Measurements from ENCODE around the gene PRSS8.

Gene PRSS8

DNA sequence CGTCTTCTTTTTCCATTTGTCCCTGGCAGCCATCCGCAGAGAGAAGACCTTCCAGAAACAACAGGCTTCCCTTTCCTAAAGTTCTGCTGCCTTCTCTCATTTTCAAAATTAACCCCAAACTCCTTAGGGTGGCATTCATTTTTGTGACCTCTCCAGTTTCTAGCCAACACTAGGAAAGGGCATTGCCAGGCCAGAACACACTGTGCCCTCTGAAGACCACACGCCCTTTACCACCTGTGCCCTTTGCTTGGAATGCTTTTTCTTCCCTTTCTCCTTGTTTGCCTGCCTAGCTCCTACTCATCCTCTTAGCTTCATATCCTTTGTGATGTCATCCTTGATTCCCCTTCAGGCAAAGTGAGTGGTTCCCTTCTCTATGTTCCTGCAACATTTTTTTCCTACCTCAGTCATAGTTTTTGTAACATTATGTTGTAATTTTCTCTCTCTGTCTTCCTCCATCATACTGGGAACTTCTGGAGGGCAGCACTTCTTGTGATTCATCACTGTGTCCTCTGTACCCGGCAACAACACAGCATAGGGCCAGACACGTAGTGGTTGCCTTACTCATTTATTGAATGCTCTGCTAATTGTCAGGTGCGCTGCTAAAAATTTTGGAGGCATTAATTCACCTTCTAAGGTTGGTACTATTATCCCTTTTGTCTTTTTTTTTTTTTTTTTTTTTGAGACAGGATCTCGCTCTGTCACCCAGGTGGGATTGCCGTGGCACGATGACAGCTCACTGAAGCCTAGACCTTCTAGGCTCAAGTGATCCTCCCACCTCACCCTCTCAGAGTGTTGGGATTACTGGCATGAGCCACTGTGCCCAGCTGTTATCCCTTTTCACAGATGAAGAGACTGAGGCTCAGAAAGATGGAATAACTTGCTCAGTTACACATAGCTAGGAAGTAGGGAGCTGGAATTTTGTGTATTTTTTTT is 17.0 kb downstream of the PRSS8 start:
- TF ChIP-seq FOXP2 (optimal IDR thresholded peaks at IDR 0.05; ENCODE audit: borderline replicate concordance, extremely low read depth, extremely low read length, insufficient read depth) (no peak), POLR2AphosphoS5 (IDR thresholded peaks at IDR 0.05; ENCODE audit: low read depth, low read length) (no peak)

- TF ChIP-seq TAF1 (IDR thresholded peaks at IDR 0.05; ENCODE audit: borderline replicate concordance, insufficient read depth, low read length): peak; percentile 95
- TF ChIP-seq, protein P1, sequence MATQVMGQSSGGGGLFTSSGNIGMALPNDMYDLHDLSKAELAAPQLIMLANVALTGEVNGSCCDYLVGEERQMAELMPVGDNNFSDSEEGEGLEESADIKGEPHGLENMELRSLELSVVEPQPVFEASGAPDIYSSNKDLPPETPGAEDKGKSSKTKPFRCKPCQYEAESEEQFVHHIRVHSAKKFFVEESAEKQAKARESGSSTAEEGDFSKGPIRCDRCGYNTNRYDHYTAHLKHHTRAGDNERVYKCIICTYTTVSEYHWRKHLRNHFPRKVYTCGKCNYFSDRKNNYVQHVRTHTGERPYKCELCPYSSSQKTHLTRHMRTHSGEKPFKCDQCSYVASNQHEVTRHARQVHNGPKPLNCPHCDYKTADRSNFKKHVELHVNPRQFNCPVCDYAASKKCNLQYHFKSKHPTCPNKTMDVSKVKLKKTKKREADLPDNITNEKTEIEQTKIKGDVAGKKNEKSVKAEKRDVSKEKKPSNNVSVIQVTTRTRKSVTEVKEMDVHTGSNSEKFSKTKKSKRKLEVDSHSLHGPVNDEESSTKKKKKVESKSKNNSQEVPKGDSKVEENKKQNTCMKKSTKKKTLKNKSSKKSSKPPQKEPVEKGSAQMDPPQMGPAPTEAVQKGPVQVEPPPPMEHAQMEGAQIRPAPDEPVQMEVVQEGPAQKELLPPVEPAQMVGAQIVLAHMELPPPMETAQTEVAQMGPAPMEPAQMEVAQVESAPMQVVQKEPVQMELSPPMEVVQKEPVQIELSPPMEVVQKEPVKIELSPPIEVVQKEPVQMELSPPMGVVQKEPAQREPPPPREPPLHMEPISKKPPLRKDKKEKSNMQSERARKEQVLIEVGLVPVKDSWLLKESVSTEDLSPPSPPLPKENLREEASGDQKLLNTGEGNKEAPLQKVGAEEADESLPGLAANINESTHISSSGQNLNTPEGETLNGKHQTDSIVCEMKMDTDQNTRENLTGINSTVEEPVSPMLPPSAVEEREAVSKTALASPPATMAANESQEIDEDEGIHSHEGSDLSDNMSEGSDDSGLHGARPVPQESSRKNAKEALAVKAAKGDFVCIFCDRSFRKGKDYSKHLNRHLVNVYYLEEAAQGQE (IDR thresholded peaks at IDR 0.05; ENCODE audit: insufficient read depth in 1 of 2, low read depth in 2 of 2, low read length in 2 of 2): no peak
- TF ChIP-seq POLR2AphosphoS5 (IDR thresholded peaks at IDR 0.05; ENCODE audit: low read depth, low read length): peak; percentile 75
- no peak for TF ChIP-seq SIN3A (IDR thresholded peaks at IDR 0.05; ENCODE audit: borderline replicate concordance, insufficient read depth, low read length)
- no peak for TF ChIP-seq FOXP2 (optimal IDR thresholded peaks at IDR 0.05; ENCODE audit: borderline replicate concordance, extremely low read depth, extremely low read length, insufficient read depth)
Measured at GRCh38 chr16:31117384-31118222, 17.9 kb downstream of the PRSS8 start, which contains the start of gene KAT8. Gene KAT8 (plus strand): TSS chr16:31117664. CDS start chr16:31117682, 18 bp downstream.

DNA sequence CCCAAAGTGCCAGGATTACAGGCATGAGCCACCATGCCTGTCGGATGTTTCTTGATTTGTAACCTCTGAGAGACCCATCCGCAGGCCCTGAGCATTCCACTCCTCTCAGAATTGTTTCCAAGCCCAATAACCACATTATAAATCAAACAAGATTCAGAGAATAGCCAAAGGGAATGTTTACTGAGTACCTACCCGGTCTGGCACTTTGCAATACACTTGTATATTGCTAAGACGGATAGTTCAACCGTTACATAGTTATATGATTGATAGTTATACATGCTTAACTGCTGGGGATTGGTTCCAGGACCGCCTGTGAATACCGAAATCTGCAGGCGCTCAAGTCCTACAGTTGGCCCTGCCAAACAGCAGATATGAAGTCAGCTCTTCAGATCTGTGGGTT is 21.1 kb downstream of the PRSS8 start:
- TF ChIP-seq SIN3A (IDR thresholded peaks at IDR 0.05; ENCODE audit: borderline replicate concordance, insufficient read depth, low read length) (no peak), POLR2AphosphoS5 (IDR thresholded peaks at IDR 0.05; ENCODE audit: low read depth, low read length) (0 out of 2 replicates have a peak, but pooled peaks have one; percentile 26), TAF1 (IDR thresholded peaks at IDR 0.05; ENCODE audit: borderline replicate concordance, insufficient read depth, low read length) (no peak), FOXP2 (optimal IDR thresholded peaks at IDR 0.05; ENCODE audit: borderline replicate concordance, extremely low read depth, extremely low read length, insufficient read depth) (no peak)
- TF ChIP-seq, protein P1 (IDR thresholded peaks at IDR 0.05; ENCODE audit: insufficient read depth in 1 of 2, low read depth in 2 of 2, low read length in 2 of 2): no peak

DNA sequence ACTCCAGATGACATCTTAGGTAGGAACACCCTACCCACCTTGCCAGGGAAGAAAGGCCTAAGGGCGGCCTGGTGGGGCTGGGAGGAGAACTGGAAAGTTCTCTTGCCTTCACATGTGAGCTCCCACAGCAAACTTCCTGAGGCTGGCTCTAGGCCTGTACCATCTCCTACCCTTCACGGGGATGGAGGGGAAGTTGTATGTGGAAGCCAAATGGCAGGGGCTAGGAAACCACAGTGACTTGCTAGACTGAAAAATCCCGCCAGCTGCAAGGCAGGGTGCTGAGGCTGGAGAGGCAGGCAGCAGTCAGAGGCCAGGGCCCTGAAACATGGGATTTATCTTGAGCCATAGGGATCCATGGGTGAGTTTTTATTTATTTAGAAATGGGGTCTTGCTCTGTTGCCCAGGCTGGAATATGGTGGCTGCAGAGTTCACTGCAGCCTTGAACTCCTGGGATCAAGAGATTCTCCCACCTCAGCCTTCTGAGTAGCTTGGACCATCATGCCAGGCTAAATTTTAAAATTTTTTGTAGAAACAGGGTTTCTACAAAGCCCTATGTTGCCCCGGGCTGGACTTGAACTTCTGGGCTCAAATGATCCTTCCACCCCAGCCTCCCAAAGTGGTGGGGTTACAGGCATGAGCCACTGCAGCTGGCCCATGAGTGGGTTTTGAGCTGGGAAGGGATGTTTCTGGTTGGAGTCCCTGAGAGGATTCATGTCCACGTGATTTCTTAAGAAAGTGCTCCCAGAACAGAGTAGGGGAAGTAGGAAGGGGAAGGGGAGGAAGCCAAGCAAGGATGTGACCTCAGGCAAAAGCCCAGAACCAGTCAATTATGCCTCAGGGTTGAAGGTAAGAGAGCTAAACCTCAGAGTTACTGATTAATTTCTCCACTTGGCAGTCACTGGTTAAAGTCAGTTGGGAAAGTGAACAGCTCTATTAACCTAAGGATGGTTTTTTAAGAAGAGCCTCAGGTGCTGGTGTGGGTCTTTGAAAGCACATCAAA is 22.1 kb downstream of the PRSS8 start:
- no peak for TF ChIP-seq SIN3A (IDR thresholded peaks at IDR 0.05; ENCODE audit: borderline replicate concordance, insufficient read depth, low read length)
- TF ChIP-seq, protein P1 (IDR thresholded peaks at IDR 0.05; ENCODE audit: insufficient read depth in 1 of 2, low read depth in 2 of 2, low read length in 2 of 2): no peak
- TF ChIP-seq TAF1 (IDR thresholded peaks at IDR 0.05; ENCODE audit: borderline replicate concordance, insufficient read depth, low read length): no peak
- TF ChIP-seq POLR2AphosphoS5 (IDR thresholded peaks at IDR 0.05; ENCODE audit: low read depth, low read length): no peak; the same call in 1 of the 2 replicates
- TF ChIP-seq FOXP2 (optimal IDR thresholded peaks at IDR 0.05; ENCODE audit: borderline replicate concordance, extremely low read depth, extremely low read length, insufficient read depth): no peak

All from PFSK-1 (cell line).